Stomach (tissue), 4 donors: Measurements from ENCODE around the gene MED13L.

Source experiments
- EP300 ChIP-seq: sonication (generic); formaldehyde crosslinking; IDR thresholded peaks from one replicate; pipeline ENCODE4 v1.6.1; 2017; ENCODE audit warnings: antibody characterized with exemption
- POLR2A ChIP-seq, 4 donors: fragments of 450-650 bp; IDR thresholded peaks; one replicate each; pipeline ENCODE4 v1.6.1; 2016; ENCODE audit warnings: antibody characterized with exemption in 4 of 4, control low read depth in 2 of 4, mild to moderate bottlenecking in 1 of 4, moderate library complexity in 1 of 4
- POLR2AphosphoS5 ChIP-seq, 3 donors: sonication (generic); formaldehyde crosslinking; IDR thresholded peaks; one replicate each; pipeline ENCODE4 v1.6.1; 2016; ENCODE audit warnings: antibody characterized with exemption in 3 of 3
- TF ChIP-seq, protein P1 (sequence below), 7 experiments: fragments of 450-650 bp in 4 of 7; fragments of 200-600 bp in 3 of 7; sonication (generic) in 3 of 7; IDR thresholded peaks; one replicate each; pipeline ENCODE4 v1.5.1; 2016 to 2019; ENCODE audit warnings: antibody characterized with exemption in 7 of 7, control low read depth in 2 of 7, mild to moderate bottlenecking in 1 of 7

DNA sequence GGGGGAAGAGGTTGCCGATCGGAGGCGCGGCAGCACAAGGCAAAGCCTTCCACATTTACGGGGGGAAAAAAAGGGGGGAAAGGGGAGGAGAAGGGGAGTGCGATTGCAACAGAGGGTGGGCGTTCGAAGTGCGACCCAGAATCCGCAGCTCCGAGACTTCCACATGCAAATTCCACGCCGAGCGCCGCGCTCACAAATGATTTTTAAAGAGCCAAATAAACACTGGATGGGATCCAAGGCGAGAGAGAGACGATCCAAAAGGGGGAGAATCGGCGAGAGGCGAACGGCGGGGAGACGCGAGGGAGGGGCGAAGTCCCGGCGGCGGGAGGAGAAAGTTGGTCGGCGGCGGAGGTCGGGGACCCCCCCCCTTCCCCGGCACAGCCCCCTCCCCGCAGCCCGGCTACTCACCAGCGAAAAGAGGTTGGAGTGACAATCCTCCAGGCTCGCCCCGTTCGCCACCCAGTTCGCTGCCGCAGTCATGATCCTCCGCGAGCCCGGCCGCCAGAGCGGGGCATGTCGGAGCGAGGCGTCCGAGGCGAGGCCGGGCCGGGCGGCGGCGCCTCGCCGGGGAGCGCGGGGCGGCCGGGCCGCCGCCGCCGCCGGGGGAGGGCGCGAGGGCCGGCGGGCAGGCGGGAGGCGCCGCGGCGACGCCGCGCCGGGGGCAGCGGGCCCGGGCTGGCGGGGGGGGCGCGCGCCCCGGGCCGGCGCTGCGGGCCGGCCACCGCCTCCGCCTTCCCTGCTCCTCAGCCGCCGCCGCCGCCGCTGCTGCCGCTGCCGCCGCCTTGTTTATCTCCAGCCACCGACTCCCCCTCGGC, 634 bp downstream of the MED13L start:
- TF ChIP-seq, protein P1, sequence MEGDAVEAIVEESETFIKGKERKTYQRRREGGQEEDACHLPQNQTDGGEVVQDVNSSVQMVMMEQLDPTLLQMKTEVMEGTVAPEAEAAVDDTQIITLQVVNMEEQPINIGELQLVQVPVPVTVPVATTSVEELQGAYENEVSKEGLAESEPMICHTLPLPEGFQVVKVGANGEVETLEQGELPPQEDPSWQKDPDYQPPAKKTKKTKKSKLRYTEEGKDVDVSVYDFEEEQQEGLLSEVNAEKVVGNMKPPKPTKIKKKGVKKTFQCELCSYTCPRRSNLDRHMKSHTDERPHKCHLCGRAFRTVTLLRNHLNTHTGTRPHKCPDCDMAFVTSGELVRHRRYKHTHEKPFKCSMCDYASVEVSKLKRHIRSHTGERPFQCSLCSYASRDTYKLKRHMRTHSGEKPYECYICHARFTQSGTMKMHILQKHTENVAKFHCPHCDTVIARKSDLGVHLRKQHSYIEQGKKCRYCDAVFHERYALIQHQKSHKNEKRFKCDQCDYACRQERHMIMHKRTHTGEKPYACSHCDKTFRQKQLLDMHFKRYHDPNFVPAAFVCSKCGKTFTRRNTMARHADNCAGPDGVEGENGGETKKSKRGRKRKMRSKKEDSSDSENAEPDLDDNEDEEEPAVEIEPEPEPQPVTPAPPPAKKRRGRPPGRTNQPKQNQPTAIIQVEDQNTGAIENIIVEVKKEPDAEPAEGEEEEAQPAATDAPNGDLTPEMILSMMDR (IDR thresholded peaks at IDR 0.05): no peak
- no peak for TF ChIP-seq POLR2A (IDR thresholded peaks at IDR 0.05)
- TF ChIP-seq EP300: no peak
- TF ChIP-seq POLR2AphosphoS5 (IDR thresholded peaks at IDR 0.05): peak in 1 of 3 donors; percentile 16
